ENCODE measurements around the gene PTPRE. TPM values are rescaled to one million over a fixed set of nuclear protein-coding genes. Genes with fewer than 3 reads are reported as not detected.
A peak's percentile ranks its signal among the peaks of the same experiment; 100 is the strongest.

Gene PTPRE
- total RNA-seq, 3 donors from 2014 or later = 11.8 to 42.9 (median 25.6) TPM

DNA sequence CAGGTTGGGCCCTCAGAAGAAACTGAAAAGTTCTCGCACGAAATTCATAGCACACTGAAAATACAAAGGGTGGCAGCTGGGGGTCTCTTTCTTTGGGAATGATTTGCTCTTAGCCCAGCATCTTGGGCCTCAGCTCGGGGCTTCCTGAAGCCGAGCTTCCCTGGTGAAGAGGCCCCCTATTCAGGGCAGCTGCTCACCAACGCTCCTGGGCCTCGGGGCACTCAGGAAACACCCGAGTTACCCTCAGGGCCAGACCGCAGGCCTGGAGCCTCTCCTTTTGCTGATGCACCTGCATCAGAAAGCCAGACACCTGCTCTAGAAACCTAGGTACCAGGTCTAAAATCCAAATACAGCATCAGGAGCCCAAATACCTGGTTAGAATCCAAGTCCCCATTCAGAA is 85.5 kb downstream of the PTPRE start:
- Histone ChIP-seq H3K27me3 (no peaks in the 10 kb centered on the region), H3K9me3 (no peaks in the 10 kb centered on the region), H3K4me1 (peaks cover 0 to 10% of the 10 kb centered on the region in 2 donors), H3K36me3 (no peaks in the 10 kb centered on the region), H3K4me3 (no peak overlapping the region), H3K27ac (peak overlapping the region; percentile 48 to 91)
- no peak for DNase-seq (ENCODE audit: low spot score in 2 of 2)
- intact Hi-C loops (cut with DNase I; ENCODE audit: low total_unique reads) = no loop called here
- no peak for TF ChIP-seq POLR2A (IDR thresholded peaks at IDR 0.05)

DNA sequence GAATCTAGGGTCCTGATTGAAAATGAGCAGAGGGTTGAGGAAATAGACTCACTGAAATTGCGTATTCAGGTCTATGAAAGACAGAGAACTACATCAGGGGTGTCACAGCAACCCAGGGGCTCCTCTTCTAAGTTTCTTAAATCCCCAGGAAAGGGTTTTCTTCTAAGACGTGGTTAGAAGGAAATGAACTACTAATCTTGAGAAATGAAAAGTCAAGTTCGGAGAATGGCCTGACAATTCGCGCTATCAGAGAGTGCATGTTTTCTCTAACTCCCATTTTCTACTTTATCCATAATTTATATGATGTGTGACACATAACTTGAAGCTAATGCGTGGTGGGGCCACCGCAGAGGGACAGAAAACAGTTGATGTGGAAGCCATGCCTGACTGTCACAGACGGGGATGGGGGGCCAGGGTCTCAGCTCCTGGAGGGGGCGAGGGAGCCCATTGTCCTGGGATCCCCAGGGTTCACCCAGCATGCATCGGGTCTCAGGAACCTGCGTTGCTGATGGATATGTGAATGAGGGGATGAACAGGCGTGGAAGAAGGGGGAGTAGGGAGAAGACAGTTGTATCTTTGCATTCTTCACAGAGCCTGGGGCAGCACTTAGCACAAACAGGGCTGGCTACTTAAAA is 86.3 kb downstream of the PTPRE start:
- no peak for DNase-seq (ENCODE audit: low spot score in 2 of 2)

DNA sequence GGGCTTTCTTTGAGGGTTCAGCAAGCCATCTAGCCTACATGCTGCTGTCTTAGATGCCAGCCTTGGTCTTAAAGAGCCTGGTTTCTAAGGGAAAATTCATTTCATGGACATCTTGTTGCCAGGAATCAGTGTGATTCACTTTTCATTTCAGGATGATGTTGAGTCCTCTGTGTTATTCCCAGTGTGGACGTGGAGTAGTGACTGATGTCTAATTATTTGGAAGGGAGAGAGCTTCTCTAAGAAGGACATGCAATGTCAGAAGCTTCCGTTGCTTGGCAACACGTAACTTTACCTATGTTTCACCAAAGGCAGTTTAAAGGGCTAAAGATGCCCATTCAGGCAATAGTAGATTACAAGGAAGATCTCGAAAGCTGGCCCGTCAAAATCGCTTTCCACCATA is 89.0 kb downstream of the PTPRE start:
- Histone ChIP-seq H3K4me1 (peaks cover 0 to 7% of the 10 kb centered on the region in 2 donors), H3K27me3 (no peaks in the 10 kb centered on the region), H3K27ac (peak overlapping the region; percentile 16 to 76), H3K36me3 (no peaks in the 10 kb centered on the region), H3K4me3 (no peak overlapping the region), H3K9me3 (no peaks in the 10 kb centered on the region)
- DNase-seq (ENCODE audit: low spot score in 2 of 2) = no peak
- intact Hi-C loops (cut with DNase I; ENCODE audit: low total_unique reads) = no loop called here
- TF ChIP-seq POLR2A (IDR thresholded peaks at IDR 0.05) (no peak), POLR2AphosphoS5 (IDR thresholded peaks at IDR 0.05) (no peak), CTCF (IDR thresholded peaks at IDR 0.05) (no peak)

More for the DNA sequence above, 86.3 kb downstream of the PTPRE start:
- no peak overlapping the region for H3K4me3 ChIP-seq
- no peaks in the 10 kb centered on the region for H3K27me3 ChIP-seq
- intact Hi-C loops (cut with DNase I; ENCODE audit: low total_unique reads) = no loop called here
- H3K27ac ChIP-seq = peak overlapping the region in 1 of 2 donors; percentile 7
- no peaks in the 10 kb centered on the region for H3K36me3 ChIP-seq
- peaks cover 0 to 10% of the 10 kb centered on the region in 2 donors for H3K4me1 ChIP-seq
- TF ChIP-seq POLR2A (IDR thresholded peaks at IDR 0.05) (no peak), CTCF (IDR thresholded peaks at IDR 0.05) (no peak), POLR2AphosphoS5 (IDR thresholded peaks at IDR 0.05) (no peak)
- no peaks in the 10 kb centered on the region for H3K9me3 ChIP-seq

DNA sequence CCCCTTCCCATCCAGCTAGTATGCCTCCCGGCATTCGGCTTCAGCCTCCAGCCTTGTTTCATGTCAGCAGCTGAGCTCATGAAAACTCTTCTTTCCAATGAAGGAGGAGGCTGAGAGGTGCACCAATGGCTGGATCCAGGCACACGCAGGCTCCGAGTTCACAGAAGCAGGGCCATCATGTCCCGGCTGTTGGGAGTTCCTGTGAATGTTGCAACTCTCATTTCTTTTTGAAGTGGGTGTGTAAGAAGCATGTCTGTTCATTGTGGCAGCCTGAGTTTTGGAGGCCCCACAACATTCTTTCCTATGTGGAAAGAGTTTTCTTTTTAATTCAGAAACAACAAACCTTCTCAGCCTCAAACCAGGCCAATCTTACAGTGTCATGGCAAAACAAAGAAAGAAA is 89.7 kb downstream of the PTPRE start:
- Histone ChIP-seq H3K27me3 (no peaks in the 10 kb centered on the region), H3K27ac (peak overlapping the region; percentile 59 to 76), H3K36me3 (no peaks in the 10 kb centered on the region), H3K4me3 (no peak overlapping the region), H3K4me1 (peaks cover 0 to 7% of the 10 kb centered on the region in 2 donors), H3K9me3 (no peaks in the 10 kb centered on the region)
- intact Hi-C loops (cut with DNase I; ENCODE audit: low total_unique reads) = no loop called here
- peak in 1 of 2 donors; percentile 73 for DNase-seq (ENCODE audit: low spot score in 2 of 2)
- TF ChIP-seq POLR2AphosphoS5 (IDR thresholded peaks at IDR 0.05) = peak; percentile 7 to 58 (median 58)
- TF ChIP-seq CTCF (IDR thresholded peaks at IDR 0.05) = no peak
- TF ChIP-seq POLR2A (IDR thresholded peaks at IDR 0.05) = no peak

DNA sequence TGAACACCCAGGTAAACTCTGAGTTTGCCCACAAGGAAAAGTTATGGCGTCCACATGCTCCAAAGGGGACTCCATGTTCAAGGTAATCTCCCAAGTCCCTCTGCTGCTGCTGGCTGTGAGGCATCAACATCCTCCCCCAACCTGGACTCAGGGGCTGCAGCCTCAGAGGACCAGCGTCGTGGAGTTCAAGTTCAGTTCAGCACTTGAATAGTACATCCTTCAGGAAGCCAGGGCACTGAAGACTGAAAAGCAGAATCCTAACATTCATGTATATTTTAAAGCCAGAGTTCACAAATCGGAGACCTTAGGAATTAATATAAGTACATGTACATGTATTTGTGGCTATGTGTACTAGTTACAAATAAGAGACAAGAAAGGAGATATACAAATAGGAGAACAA is 90.4 kb downstream of the PTPRE start:
- H3K27ac ChIP-seq = peak overlapping the region; percentile 59 to 69
- no peak for DNase-seq (ENCODE audit: low spot score in 2 of 2)
- intact Hi-C loops (cut with DNase I; ENCODE audit: low total_unique reads) = no loop called here

More for the DNA sequence above, 90.4 kb downstream of the PTPRE start:
- Histone ChIP-seq H3K4me3 (no peak overlapping the region), H3K36me3 (no peaks in the 10 kb centered on the region), H3K27me3 (no peaks in the 10 kb centered on the region), H3K9me3 (no peaks in the 10 kb centered on the region), H3K4me1 (no peaks in the 10 kb centered on the region)
- TF ChIP-seq CTCF (IDR thresholded peaks at IDR 0.05) (no peak), POLR2A (IDR thresholded peaks at IDR 0.05) (no peak), POLR2AphosphoS5 (IDR thresholded peaks at IDR 0.05) (no peak)

Measured in breast epithelium (tissue), 4 donors.